ENCODE results near the gene TIMP2. TPM values are rescaled to one million over a fixed set of nuclear protein-coding genes. Genes with fewer than 3 reads are reported as not detected.

Gene TIMP2
- total RNA-seq, 1 experiment from 2014 or later = 60.5 TPM

DNA sequence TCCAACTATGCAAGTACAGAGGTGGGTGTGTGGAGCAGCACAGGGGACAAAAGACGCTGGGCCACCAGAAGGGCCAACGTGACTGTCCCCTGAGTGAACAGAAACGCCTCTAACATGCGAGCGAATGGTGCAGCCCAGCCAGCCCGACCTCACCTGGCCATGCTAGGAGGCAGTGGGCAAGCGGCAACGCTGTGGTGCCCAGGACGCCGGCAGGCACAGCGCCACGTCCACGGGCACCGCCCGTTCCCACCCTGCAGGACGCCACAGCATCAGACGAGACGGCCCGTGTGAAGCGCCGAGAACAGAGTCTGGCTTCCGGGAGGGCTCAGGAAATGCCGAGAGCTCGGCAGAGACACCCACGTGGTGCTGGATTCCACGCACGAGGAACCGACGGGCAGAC lies 24.4 kb downstream of the TIMP2 start:
- no peak for DNase-seq (ENCODE audit: low spot score)
- H3K4me1 ChIP-seq (ENCODE audit: insufficient read depth, low read length, poor library complexity, severe bottlenecking) = no peaks in the 10 kb centered on the region
- no peak overlapping the region for H3K27ac ChIP-seq (ENCODE audit: low read depth, low read length, poor library complexity, severe bottlenecking)
- ChIA-PET POLR2A (ENCODE audit: low non-redundant PET) (no interaction called here), CTCF (no interaction called here)
- intact Hi-C loops (cut with micrococcal nuclease; ENCODE audit: unreplicated experiment) = no loop called here
- BruUV-seq (replicated peaks) = no TSS peak
- H3K36me3 ChIP-seq (ENCODE audit: insufficient read depth, low read length, poor library complexity, severe bottlenecking) = no peaks in the 10 kb centered on the region
- no peak overlapping the region for H3K4me3 ChIP-seq (ENCODE audit: low read depth, low read length, poor library complexity, severe bottlenecking)
- no peaks in the 10 kb centered on the region for H3K27me3 ChIP-seq (replicated peaks; ENCODE audit: insufficient read depth, low read depth, low read length, poor library complexity)
- no peaks in the 10 kb centered on the region for H3K9me3 ChIP-seq (ENCODE audit: low read depth, low read length, poor library complexity, severe bottlenecking)
- TF ChIP-seq EZH2 (IDR thresholded peaks at IDR 0.05; ENCODE audit: borderline replicate concordance, low read depth, low read length, poor library complexity, severe bottlenecking) = no peak
- TF ChIP-seq, protein P1, sequence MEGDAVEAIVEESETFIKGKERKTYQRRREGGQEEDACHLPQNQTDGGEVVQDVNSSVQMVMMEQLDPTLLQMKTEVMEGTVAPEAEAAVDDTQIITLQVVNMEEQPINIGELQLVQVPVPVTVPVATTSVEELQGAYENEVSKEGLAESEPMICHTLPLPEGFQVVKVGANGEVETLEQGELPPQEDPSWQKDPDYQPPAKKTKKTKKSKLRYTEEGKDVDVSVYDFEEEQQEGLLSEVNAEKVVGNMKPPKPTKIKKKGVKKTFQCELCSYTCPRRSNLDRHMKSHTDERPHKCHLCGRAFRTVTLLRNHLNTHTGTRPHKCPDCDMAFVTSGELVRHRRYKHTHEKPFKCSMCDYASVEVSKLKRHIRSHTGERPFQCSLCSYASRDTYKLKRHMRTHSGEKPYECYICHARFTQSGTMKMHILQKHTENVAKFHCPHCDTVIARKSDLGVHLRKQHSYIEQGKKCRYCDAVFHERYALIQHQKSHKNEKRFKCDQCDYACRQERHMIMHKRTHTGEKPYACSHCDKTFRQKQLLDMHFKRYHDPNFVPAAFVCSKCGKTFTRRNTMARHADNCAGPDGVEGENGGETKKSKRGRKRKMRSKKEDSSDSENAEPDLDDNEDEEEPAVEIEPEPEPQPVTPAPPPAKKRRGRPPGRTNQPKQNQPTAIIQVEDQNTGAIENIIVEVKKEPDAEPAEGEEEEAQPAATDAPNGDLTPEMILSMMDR (conservative IDR thresholded peaks at IDR 0.05; ENCODE audit: low read depth, low read length) = no peak

DNA sequence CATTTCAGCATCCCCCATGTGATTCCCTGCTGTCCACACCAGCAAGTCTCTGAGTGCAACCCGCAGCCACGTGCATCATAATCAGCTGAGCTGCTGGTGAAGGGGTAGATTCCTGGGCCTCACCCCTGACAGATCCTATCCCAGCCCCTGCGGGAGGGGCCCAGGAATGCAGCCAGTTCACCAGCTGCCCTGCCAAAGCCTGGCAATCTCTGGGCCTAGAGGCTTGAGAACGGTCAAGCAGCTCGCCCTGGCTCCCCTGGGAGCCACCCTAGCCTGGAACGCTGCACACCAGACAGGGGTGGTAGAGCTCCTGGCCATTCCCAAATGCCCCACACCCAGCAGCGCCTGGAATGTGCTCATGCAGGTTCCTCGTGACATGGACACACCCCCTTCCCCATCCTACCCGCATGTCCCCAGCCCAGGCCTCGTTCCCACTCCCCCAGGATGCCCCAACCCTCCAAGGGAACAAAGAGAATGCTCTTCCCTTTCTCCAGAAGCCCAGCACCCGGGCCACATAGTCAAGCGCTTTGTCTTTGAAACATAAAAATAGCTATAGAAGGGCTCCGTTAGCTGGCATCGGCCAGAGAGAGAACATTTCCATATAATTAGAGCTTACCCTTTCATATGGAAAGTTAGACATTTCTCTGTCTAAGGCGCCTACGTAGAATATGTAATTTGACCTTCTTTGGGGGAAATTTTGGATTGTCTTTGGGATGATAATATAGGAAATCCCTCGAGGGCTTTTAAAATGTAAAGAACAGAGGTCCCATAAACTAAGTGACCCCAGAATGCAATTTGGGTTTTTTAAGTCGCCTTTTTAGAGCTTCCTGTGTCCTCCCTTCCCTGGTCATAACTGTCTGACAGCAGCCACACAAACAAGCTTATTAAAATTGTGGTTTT lies 25.6 kb downstream of the TIMP2 start:
- Histone ChIP-seq H3K27me3 (replicated peaks; ENCODE audit: insufficient read depth, low read depth, low read length, poor library complexity) (no peaks in the 10 kb centered on the region), H3K4me1 (ENCODE audit: insufficient read depth, low read length, poor library complexity, severe bottlenecking) (no peaks in the 10 kb centered on the region), H3K9me3 (ENCODE audit: low read depth, low read length, poor library complexity, severe bottlenecking) (no peaks in the 10 kb centered on the region), H3K4me3 (ENCODE audit: low read depth, low read length, poor library complexity, severe bottlenecking) (no peak overlapping the region), H3K27ac (ENCODE audit: low read depth, low read length, poor library complexity, severe bottlenecking) (no peak overlapping the region), H3K36me3 (ENCODE audit: insufficient read depth, low read length, poor library complexity, severe bottlenecking) (no peaks in the 10 kb centered on the region)
- ChIA-PET POLR2A (ENCODE audit: low non-redundant PET) (no interaction called here), CTCF (no interaction called here)
- intact Hi-C loops (cut with micrococcal nuclease; ENCODE audit: unreplicated experiment) = no loop called here
- BruUV-seq (replicated peaks) = no TSS peak
- no peak for DNase-seq (ENCODE audit: low spot score)
- TF ChIP-seq EZH2 (IDR thresholded peaks at IDR 0.05; ENCODE audit: borderline replicate concordance, low read depth, low read length, poor library complexity, severe bottlenecking) = no peak
- TF ChIP-seq, protein P1 (conservative IDR thresholded peaks at IDR 0.05; ENCODE audit: low read depth, low read length) = no peak

DNA sequence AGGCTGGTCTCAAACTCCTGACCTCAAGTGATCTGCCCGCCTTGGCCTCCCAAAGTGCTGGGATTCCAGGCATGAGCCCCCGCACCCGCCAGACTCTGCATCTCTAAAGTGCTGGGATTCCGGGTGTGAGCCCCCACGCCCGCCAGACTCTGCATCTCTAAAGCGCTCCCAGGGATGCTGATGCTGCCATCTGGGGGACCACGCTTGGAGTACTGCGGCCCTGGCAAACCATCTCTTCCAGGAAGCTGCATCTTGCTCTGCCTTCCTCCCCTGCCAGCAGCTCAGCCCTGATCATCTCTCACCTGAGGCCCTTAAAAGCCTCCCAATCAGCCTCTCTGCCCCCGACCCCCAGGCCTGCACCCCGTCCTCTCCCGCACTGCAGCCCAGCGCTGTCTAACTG lies 26.2 kb downstream of the TIMP2 start:
- POLR2A ChIA-PET (ENCODE audit: low non-redundant PET) = no interaction called here
- intact Hi-C loops (cut with micrococcal nuclease; ENCODE audit: unreplicated experiment) = no loop called here

More for the DNA sequence above, 26.2 kb downstream of the TIMP2 start:
- TF ChIP-seq, protein P1 (conservative IDR thresholded peaks at IDR 0.05; ENCODE audit: low read depth, low read length) = no peak
- TF ChIP-seq EZH2 (IDR thresholded peaks at IDR 0.05; ENCODE audit: borderline replicate concordance, low read depth, low read length, poor library complexity, severe bottlenecking) = no peak
- Histone ChIP-seq H3K27me3 (replicated peaks; ENCODE audit: insufficient read depth, low read depth, low read length, poor library complexity) (no peaks in the 10 kb centered on the region), H3K4me3 (ENCODE audit: low read depth, low read length, poor library complexity, severe bottlenecking) (no peak overlapping the region), H3K27ac (ENCODE audit: low read depth, low read length, poor library complexity, severe bottlenecking) (no peak overlapping the region), H3K4me1 (ENCODE audit: insufficient read depth, low read length, poor library complexity, severe bottlenecking) (no peaks in the 10 kb centered on the region), H3K9me3 (ENCODE audit: low read depth, low read length, poor library complexity, severe bottlenecking) (no peaks in the 10 kb centered on the region), H3K36me3 (ENCODE audit: insufficient read depth, low read length, poor library complexity, severe bottlenecking) (no peaks in the 10 kb centered on the region)
- CTCF ChIA-PET = no interaction called here
- BruUV-seq (replicated peaks) = no TSS peak
- DNase-seq (ENCODE audit: low spot score) = no peak

Measured in A673 (cell line).